Measurements from ENCODE around the gene ILKAP.
A peak's percentile ranks its signal among the peaks of the same experiment; 100 is the strongest.

ILKAP gene

GRCh38 chr2:238124488-238125126, 78.9 kb downstream of the ILKAP start:
- DNase-seq (ENCODE audit: low read depth in 2 of 2): no peak

DNA sequence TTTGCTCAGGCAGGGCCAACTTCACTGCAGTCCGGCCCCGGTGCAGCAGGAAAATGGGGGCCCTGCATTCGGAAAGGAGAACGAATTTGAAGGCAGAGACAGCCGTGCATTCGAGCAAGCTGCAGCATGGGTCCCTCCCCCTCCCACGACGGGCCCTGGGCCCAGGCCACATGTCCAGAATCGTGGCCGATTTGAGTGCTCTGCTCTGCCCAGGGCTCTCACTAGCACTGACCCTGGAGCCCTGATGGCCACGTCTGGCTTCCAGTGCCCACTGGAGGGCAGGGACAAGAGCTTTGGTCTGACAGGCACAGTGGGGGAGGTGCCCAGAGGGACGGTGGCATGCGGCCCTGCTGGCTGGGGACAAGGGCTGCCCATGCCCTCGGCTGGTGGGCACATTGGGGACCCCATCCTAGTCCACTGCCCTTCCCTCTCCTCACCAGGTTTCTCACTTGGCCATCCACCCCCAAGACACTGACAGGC, 79.5 kb downstream of the ILKAP start:
- DNase-seq (ENCODE audit: low read depth in 2 of 2): no peak

DNA sequence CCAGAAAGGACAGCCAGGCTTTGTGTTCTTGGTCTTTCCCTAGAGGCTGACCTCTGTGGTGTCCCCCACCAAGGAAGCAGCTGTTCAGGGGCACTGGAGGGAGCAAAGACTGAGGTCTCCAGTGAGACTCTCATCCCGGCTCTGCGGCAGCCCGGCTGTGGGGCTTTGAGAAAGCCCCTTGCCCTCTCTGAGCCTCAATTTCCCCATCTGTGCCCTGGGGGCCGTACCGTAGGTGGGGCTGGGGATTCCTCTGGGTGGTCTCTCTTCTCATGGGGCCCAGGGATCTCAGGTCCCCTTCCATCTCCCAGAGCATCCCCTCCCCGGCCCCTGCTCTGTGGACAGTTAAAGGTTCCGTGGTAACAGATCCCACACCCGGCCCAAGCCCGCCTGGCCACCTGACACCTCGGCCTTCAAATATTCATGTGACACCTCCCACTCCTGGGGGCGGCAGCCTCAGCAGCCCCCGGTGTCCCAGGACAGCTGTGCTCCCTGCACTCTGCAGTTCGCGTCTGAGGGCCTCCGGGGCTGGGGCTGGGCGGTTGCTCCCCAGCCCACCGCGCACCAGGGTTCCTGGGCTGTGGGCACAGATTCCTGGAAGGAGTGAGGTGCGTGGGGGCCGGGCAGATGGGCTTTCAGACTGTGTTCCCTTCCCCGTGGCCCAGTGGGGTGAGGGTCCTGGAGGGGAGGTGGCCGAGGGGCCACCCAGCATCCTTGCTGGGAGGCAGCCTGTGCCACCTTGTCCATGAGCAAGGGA, 80.1 kb downstream of the ILKAP start:
- DNase-seq (ENCODE audit: low read depth in 2 of 2): no peak

DNA sequence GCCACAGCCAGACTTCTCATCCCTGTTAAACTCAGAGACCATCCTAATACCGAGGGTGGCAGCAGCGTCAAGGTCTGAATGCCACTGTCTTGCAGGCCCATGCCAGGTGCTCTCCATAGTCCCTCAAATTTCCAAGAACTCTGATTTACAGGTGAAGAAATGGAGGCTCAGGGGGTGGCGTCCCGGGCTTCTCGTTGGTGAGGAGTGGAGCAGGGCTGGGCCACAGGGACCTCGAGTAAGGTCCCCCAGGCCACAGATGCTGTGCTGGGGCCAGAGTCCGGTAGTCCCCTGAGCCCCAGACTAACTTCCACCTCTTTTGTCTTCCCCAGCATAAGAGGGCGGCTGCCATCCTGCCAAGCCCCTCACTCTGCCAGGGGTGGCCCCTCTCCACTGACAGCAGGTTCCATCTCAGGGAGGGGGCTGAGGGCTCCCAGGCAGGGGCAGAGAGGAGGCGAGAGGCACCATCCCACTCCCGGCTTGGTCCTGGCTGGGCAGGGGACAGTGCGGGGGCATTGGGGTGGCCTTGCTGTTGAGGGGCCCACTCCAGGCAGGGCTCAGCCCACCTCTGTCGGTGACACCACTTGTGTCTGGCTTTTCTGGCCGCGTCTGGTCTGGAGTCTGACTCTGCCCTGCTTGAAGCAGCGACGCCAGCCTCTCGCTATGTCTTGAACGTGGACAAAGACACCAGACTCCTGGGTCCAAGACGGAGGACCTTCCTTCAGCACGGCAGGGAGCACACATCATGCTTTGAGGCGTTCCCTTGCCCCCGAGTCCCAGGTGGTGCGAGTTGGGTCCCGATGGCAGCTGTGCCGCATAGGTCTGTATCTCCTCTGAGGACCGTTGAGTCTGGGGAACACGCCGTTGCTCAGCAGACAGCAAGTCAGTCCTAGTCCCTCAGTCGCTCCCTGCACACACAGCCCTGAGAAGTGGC, 80.9 kb downstream of the ILKAP start:
- DNase-seq (ENCODE audit: low read depth in 2 of 2): no peak

- DNase-seq (ENCODE audit: low read depth in 2 of 2): no peak
Observed at GRCh38 chr2:238121511-238122286, 81.8 kb downstream of the ILKAP start.

- DNase-seq (ENCODE audit: low read depth in 2 of 2): peak in 1 of 2 experiments; percentile 7
Observed at GRCh38 chr2:238120463-238121298, 82.8 kb downstream of the ILKAP start.
